SK-N-MC (cell line): ENCODE results near the gene CDH4.

Source experiments
- EZH2 ChIP-seq: fragments of 200-600 bp; sonication (generic); IDR thresholded peaks from one replicate; pipeline ENCODE4 v1.6.1; 2017; ENCODE audit warnings: antibody characterized with exemption
- POLR2AphosphoS5 ChIP-seq: IDR thresholded peaks from 2 replicates; pipeline ENCODE4 v1.6.1; 2012; ENCODE audit warnings: mild to moderate bottlenecking, low read depth, low read length, borderline replicate concordance

GRCh38 chr20:61667056-61667792 is 415.2 kb downstream of the CDH4 start:
- TF ChIP-seq POLR2AphosphoS5: no peak
- no peak for TF ChIP-seq EZH2
